ENCODE measurements around the gene ALDH1A1. TPM values are rescaled to one million over a fixed set of nuclear protein-coding genes. Genes with fewer than 3 reads are reported as not detected.
A peak's percentile ranks its signal among the peaks of the same experiment; 100 is the strongest.

The ALDH1A1 gene
- polyA plus RNA-seq, 3 donors, result 28.6 to 117 (median 105) TPM

DNA sequence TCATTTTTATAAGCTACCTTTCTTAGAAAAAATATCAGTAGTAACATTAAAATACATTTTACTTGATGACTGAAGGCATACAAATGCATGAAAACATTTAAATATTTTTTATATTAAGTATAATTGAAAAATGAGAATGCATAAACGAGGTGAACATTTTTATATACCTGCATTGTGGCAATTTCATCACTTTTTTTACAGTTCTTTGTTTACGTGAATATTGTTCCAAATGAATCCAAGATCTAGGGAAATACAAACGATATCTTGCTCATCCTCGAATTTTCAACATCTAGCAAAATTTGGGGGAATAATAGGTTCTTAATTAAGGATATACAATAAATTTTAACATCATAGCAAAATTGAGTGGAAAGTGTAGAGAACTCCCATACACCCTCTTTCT lies 45.5 kb upstream of the ALDH1A1 start:
- intact Hi-C loops (cut with micrococcal nuclease), result no loop called here
- Histone ChIP-seq H2AFZ (ENCODE audit: insufficient read depth, low read depth, low read length, poor library complexity, severe bottlenecking) (no peak overlapping the region), H3K9ac (ENCODE audit: insufficient read depth, low read length, poor library complexity, severe bottlenecking) (no peak overlapping the region), H4K20me1 (ENCODE audit: insufficient read depth, low read length) (no peaks in the 10 kb centered on the region), H3K4me3 (replicated peaks in 1 of 3; ENCODE audit: low read depth in 2 of 3, low read length in 3 of 3) (no peak overlapping the region), H3K4me1 (ENCODE audit: control insufficient read depth in 1 of 2, insufficient read depth in 2 of 2, low read length in 2 of 2) (peaks cover 0 to 3% of the 10 kb centered on the region in 2 donors), H3K36me3 (replicated peaks in 1 of 2; ENCODE audit: control insufficient read depth in 1 of 2, insufficient read depth in 2 of 2, low read length in 2 of 2) (no peaks in the 10 kb centered on the region), H3K27me3 (ENCODE audit: control insufficient read depth in 2 of 2, insufficient read depth in 2 of 2, low read length in 2 of 2) (no peaks in the 10 kb centered on the region), H3K9me3 (replicated peaks in 1 of 2; ENCODE audit: control insufficient read depth in 1 of 2, insufficient read depth in 1 of 2, low read length in 2 of 2) (no peaks in the 10 kb centered on the region), H3K27ac (ENCODE audit: low read depth in 1 of 2, low read length in 2 of 2) (no peak overlapping the region), H3K4me2 (replicated peaks; ENCODE audit: extremely low read depth, low read length, poor library complexity, severe bottlenecking) (no peak overlapping the region), H3K79me2 (ENCODE audit: insufficient read depth, low read length) (no peaks in the 10 kb centered on the region)
- no peak overlapping the region for H3K4me3 Mint-ChIP-seq
- peaks cover 0 to 2% (median 0%) of the 10 kb centered on the region in 3 donors for H3K27me3 Mint-ChIP-seq (ENCODE audit: low read depth in 3 of 3)
- H3K4me1 Mint-ChIP-seq, result peaks cover 18% of the 10 kb centered on the region
- whole genome bisulfite sequencing (ENCODE audit: insufficient coverage), result no CpG with 5 or more reads among the region's 4 CpGs
- TF ChIP-seq, protein P1, sequence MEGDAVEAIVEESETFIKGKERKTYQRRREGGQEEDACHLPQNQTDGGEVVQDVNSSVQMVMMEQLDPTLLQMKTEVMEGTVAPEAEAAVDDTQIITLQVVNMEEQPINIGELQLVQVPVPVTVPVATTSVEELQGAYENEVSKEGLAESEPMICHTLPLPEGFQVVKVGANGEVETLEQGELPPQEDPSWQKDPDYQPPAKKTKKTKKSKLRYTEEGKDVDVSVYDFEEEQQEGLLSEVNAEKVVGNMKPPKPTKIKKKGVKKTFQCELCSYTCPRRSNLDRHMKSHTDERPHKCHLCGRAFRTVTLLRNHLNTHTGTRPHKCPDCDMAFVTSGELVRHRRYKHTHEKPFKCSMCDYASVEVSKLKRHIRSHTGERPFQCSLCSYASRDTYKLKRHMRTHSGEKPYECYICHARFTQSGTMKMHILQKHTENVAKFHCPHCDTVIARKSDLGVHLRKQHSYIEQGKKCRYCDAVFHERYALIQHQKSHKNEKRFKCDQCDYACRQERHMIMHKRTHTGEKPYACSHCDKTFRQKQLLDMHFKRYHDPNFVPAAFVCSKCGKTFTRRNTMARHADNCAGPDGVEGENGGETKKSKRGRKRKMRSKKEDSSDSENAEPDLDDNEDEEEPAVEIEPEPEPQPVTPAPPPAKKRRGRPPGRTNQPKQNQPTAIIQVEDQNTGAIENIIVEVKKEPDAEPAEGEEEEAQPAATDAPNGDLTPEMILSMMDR (IDR thresholded peaks at IDR 0.05), result no peak
- peaks cover 0 to 2% (median 0%) of the 10 kb centered on the region in 7 donors for H3K9me3 Mint-ChIP-seq
- DNase-seq, result no peak
- H3K27ac Mint-ChIP-seq, result no peak overlapping the region
- no peaks in the 10 kb centered on the region for H3K36me3 Mint-ChIP-seq

DNA sequence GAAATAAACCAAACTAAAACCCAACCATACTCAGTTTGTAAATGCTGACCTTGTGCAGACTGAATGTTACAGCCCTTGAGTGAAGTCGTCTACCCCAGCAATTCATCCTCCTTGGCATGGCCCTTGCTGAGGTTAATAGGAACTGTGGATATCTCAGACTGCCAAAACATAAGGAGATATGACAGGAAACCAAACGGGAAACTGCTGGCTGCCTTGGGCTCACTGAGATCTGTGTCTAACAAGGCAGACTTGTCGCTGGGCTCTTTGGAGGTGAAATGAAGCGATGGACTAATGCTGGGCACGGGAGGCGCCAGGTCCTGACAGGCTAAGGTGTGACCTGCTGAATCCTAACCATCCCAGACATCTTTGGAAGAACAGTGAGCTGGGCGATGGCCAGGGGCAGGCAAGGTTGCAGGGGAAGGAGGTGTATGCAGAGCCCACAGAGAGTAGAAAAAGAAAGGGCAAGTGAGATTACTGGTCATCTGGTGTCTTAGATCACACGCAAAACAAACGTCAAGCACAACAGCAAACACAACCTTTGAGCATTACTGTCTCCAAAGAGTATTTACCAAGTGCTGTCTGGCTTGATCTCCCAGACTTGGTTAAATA lies 44.6 kb upstream of the ALDH1A1 start:
- Mint-ChIP-seq H3K4me1 (peaks cover 18% of the 10 kb centered on the region), H3K27me3 (ENCODE audit: low read depth in 3 of 3) (peaks cover 0 to 2% (median 0%) of the 10 kb centered on the region in 3 donors), H3K9me3 (no peaks in the 10 kb centered on the region), H3K27ac (peak overlapping the region in 1 of 7 donors; percentile 21), H3K36me3 (no peaks in the 10 kb centered on the region), H3K4me3 (peak overlapping the region; percentile 75 to 77)
- TF ChIP-seq, protein P1 (IDR thresholded peaks at IDR 0.05), result no peak
- DNase-seq, result no peak
- WGBS (ENCODE audit: insufficient coverage), result 3% methylated on average over 6 of the region's 9 CpGs
- Histone ChIP-seq H3K27me3 (ENCODE audit: control insufficient read depth in 2 of 2, insufficient read depth in 2 of 2, low read length in 2 of 2) (no peaks in the 10 kb centered on the region), H3K27ac (ENCODE audit: low read depth in 1 of 2, low read length in 2 of 2) (no peak overlapping the region), H3K9ac (ENCODE audit: insufficient read depth, low read length, poor library complexity, severe bottlenecking) (peak overlapping the region; percentile 45), H2AFZ (ENCODE audit: insufficient read depth, low read depth, low read length, poor library complexity, severe bottlenecking) (peak overlapping the region; percentile 73), H3K9me3 (replicated peaks in 1 of 2; ENCODE audit: control insufficient read depth in 1 of 2, insufficient read depth in 1 of 2, low read length in 2 of 2) (no peaks in the 10 kb centered on the region), H3K79me2 (ENCODE audit: insufficient read depth, low read length) (no peaks in the 10 kb centered on the region), H3K4me2 (replicated peaks; ENCODE audit: extremely low read depth, low read length, poor library complexity, severe bottlenecking) (peak overlapping the region; percentile 35), H3K4me3 (replicated peaks in 1 of 3; ENCODE audit: low read depth in 2 of 3, low read length in 3 of 3) (peak overlapping the region in 1 of 3 experiments; percentile 45), H4K20me1 (ENCODE audit: insufficient read depth, low read length) (no peaks in the 10 kb centered on the region), H3K36me3 (replicated peaks in 1 of 2; ENCODE audit: control insufficient read depth in 1 of 2, insufficient read depth in 2 of 2, low read length in 2 of 2) (no peaks in the 10 kb centered on the region), H3K4me1 (ENCODE audit: control insufficient read depth in 1 of 2, insufficient read depth in 2 of 2, low read length in 2 of 2) (peaks cover 0 to 3% of the 10 kb centered on the region in 2 donors)
- intact Hi-C loops (cut with micrococcal nuclease), result no loop called here

Data from CD14-positive monocyte (primary cell).